Endothelial cell of umbilical vein (primary cell): ENCODE data around the gene SLC49A3.

ENCODE experiments used
- POLR2A ChIP-seq: IDR thresholded peaks from 2 replicates; pipeline ENCODE4 v1.6.1; 2012; ENCODE audit warnings: low read depth, mild to moderate bottlenecking, control low read depth, low read length
- TF ChIP-seq, protein P1 (sequence below): IDR thresholded peaks from 2 replicates; pipeline ENCODE4 v1.6.1; 2011; ENCODE audit not compliant: insufficient read depth, insufficient read length

DNA sequence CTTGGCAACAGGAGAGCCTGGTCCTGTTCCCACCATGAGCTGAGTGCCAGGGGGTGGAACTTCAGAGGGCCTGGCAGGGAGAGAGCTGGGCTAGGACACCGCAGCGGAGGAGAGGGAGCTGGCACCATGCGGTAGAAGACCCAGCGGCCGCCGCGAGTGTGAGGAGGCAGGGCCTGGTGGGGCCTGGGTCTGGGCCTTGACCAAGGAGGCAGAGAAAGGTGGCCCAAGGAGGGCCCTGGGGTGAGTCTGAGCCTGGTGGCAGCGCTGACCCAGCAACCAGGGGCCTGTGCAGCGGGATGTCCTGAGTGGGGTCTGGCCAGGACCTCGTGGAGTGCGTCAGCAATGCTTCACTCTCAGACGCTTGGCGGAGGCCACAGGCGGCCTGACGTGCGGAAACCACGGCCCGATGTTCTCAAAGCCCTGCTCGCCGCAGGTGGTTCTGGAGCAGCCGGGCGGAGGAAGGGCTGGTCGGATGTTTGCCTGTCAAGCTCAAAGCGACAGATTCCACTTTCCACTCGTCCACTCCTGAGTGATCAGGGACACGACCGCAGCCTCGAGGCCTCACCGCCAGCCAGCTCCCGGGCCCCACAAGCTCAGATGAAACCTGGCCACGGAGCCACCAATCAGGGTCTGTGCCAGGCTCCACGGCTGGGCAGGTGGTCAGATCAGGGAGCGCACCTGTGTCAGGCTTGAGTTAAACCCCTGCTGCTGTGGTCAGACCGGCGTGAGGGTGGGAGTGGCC, 35.7 kb downstream of the SLC49A3 start:
- TF ChIP-seq, protein P1, sequence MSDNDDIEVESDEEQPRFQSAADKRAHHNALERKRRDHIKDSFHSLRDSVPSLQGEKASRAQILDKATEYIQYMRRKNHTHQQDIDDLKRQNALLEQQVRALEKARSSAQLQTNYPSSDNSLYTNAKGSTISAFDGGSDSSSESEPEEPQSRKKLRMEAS = no peak
- TF ChIP-seq POLR2A = no peak
